T-helper 1 cell (primary cell): Measurements from ENCODE around the gene SST.
"Not testable (repeated sequence)": the region's sequence is repeated elsewhere in the genome, so short reads cannot be mapped to it uniquely, and the experiment has no call there.

Experiments
- DNase-seq, 5 donors: peaks; one replicate each; pipeline ENCODE4 v3.0.0-alpha.2; 2012 to 2020

The SST gene

DNA sequence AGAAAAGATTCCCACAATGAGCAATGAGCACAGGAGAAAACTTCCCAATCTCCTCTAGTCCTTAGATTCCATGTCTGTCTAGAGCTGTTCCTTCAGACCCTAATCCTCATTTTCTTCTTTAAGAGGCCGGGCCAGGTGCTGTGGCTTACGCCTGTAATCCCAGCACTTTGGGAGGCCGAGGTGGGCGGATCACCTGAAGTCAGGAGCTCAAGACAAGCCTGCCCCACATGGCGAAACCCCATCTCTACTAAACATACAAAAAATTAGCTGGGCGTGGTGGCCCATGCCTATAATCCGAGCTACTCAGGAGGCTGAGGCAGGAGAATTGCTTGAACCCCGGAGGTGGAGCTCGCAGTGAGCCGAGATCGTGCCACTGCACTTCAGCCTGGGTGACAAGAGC, 11.6 kb upstream of the SST start:
- not testable (repeated sequence) for DNase-seq

DNA sequence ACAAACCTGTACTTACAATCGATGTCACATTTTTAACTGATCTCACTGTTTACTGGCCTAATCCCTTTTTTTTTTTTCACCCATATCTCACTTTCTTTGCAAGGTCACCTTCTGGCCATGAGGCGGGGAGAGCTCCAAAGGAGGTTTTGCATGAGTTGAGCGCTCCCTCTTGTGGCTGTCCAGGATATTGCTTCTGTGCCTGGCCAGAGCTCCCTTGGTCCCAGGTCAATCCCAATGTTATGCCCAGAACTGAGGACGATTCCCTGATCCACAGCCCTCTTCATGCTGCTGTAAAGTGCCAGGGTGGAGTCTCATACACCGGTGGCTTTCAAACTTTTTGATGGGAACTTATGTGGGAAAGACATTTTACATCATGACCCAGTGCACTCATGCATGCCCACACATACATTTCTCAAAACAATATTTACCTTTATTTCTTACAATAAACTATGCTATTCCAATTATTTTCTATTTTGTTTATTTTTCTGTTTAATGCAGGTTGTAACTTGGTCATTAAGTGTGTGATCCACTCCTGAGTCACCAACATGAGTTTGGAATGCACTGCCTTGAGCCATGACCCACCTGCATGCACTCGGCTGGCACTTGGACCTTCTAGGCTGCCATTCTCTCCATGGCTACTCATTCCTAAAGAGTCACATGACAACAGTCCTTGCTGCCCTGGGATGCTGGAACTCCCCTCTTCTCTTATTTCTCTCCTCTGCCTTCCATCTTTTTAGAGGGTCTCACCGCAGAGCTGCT, 9.6 kb upstream of the SST start:
- peak; percentile 17 to 52 (median 43) for DNase-seq

DNA sequence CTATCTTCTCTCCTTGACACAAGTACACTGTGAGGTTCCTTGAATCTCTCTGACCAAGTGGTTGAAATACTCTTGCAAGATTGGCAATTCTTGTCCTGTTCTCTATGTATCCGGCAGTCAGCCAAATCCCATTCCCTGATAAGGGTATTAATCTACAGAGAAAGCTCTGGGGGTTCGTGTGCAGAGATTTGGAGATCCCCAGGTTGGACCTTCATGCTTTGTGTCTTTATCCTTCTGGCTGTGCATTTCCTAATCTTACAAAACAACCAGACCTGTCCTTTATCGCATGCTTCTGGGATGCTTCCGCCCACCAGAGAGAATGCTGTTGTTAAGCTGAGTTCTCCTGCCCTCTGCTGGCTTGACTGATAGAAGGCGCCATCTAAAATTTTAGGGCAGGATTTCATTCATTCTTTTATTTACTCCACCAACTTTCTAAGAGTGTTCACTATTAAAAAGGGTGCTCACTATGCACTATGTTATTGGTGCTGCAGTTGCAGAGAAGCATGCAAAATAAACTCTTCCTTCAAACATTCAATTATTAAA, 8.6 kb upstream of the SST start:
- peak in 1 of 5 donors; percentile 6 for DNase-seq

DNA sequence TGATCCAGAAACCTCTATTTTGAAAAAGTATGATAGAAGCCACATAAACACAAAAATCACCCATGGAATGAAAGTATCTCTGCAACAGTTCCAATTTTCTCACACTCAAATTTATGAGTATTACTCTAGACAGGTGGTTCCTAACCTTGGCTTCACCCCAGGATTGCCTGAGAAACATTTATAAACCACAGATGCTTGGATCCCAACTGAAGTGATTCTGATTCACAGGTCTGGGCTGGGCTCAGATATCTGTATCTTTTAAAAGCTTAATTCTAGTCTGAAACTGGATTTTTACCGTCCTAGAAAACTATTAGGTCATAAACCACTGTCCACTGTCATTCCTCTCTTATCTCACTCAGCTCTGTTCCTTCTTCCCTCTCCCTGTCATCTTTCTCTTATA, 7.4 kb upstream of the SST start:
- DNase-seq = no peak

DNA sequence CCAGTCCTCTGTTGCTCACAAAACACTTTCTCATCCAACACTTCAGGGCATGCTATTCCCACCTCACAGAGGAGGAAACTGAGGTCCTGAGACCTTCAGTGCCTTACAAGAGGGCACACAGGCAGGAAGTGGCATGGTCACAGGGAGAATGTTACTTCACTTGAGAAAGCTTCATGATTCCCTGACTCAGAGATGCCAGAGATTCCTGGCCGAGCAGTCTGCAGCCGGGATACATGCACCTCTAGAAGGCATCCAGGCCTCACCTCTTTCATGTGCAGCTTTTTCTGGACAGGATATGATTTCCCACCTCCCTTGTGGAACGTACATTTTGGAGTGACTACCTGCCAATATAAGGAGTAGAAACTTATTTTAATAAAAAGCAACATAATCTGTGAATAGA, 2.8 kb upstream of the SST start:
- DNase-seq = no peak

DNA sequence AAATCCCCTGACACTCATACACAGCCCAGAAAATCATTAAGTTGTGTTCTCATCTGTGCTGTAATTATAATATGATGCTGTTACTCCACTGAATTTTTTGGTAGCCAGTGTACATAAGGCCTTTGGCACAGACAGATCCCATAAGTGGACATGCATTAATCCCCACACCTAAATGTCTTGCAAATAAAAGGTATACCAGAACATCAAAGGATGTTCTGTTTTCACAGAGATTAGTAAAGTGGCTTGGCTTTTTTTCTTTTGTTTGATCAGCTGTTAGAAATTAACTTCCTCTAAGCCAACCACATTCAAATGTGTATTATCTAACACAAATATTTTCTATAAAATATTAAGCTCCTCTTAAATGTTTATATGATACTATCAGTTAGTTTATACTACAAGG, 2.7 kb downstream of the SST start:
- no peak for DNase-seq

DNA sequence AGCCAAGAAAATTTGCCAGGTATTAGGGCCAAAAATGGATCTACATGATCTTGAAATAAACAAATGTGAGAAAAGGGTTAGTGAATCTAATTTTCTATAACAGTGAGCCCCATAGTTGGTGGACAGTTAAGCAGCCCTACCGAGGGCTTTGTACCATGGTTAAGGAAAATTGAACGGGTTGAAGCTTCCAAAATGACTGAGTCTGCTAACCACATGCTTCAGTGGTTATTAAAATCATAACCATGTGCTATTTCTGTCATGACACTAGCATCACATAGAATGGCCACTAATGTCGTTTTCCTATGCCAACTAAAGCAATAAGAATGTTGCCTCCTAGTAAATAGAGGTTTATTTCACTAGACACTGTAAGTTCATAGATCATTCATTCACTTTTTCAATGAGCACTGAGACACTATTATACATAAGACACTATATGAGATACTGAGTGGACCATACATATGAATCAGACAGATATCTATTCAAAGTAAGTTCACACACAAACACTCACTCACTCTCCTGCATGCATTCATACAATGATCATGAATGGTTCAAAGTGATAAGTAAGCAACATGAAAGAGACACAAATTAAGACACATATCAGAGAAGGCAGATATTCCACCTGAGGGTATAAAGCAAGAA, 4.3 kb downstream of the SST start:
- DNase-seq = no peak

DNA sequence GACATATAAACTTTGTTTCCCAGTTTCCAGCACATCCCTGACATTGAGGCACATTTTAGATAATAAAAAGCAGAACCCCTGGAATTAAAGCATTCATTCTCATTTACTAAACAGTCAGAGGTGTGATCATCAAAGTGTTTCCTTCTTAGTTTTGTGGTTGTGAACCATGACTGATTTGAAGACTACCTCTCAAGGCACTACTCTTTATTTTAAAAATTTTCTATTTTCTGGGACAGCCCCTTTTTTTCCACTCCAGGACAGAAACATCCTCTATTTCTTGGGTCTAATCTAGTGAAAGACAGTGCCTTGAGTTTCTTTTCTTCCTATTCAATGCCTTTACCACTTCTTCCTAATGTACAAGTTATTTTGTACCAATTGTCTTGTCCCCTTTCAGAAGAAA, 5.2 kb downstream of the SST start:
- DNase-seq = no peak

DNA sequence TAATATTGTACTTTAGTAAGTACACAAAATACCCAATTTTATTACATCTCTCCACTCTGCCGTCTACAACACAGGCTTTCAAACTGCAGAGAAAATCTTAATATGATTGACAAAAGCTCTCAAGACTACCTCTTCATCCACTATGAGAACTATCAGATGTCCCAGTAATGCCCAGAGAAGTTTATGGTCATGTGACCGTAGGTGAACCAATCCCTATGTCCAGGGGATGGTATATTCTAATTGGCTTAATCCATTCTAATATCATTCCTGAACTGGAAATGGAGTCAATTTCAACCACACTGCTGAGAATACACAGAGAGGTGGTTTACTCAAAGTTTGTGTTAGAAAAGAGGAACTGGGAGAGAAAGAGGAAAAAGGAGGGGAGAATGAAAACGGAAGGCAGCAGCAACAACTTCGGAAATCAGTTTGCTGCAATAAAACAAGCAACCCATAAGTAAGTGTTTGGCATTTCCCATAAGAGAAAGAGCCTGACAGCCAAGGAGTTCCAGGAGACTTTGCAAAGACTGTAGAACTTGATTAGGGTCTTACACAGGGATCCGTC, 7.3 kb downstream of the SST start:
- no peak for DNase-seq

DNA sequence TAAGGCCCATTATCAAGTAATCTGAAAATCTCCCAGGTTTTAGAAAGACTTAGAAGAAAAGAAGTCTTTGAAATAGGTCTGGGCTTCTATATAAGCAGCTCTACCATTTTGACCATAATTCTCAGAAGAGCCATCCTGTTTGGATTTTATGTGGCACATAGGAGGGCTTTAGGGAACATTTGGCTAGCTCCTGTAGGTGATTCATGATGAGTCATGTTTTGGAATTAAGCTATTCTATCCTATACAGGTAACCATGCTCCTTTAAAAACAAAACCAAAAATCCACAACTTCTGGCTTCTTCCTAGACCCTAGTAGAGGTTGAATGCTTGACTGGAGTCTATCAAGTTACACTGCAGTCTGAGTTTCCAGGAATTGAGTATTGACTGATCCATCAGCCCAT, 8.9 kb downstream of the SST start:
- no peak for DNase-seq

DNA sequence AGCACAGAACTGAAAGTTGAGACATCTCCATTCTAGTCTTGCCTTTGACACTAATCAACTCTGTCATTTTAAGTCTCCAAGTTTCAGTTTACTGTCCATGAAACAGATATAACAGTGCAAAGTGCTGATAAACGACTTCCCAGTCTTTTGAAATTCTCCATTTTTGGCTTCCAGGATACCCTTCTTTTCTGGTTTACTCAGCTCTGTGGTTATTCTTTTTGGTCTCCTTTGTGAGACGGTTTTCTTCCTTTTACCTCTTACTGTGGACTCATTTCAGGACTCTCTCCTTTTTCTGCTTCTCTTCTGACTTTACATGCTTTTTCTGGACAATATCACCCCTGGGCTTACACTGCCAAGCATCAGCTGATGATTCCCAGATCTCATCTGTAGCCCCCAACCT, 18.9 kb downstream of the SST start:
- no peak for DNase-seq

DNA sequence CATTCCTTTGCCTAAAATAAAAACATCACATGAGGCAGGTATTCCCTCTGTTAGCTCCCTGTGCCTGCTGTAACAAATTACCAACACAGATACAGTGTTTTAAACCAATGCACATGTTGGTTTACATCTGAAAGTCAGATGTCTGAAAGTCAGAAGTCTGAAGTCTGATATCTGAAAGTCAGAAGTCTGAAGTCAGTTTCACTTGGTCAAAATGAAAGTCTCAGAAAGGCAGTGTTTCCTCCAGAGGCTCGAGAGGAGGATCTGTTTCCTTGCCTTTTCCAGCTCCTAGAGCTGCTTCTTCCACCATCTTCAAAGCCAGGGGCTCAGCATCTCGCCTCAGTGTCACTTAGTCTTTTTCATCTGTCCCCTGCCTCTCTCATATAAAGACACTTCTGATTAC, 22.0 kb downstream of the SST start:
- DNase-seq = no peak

DNA sequence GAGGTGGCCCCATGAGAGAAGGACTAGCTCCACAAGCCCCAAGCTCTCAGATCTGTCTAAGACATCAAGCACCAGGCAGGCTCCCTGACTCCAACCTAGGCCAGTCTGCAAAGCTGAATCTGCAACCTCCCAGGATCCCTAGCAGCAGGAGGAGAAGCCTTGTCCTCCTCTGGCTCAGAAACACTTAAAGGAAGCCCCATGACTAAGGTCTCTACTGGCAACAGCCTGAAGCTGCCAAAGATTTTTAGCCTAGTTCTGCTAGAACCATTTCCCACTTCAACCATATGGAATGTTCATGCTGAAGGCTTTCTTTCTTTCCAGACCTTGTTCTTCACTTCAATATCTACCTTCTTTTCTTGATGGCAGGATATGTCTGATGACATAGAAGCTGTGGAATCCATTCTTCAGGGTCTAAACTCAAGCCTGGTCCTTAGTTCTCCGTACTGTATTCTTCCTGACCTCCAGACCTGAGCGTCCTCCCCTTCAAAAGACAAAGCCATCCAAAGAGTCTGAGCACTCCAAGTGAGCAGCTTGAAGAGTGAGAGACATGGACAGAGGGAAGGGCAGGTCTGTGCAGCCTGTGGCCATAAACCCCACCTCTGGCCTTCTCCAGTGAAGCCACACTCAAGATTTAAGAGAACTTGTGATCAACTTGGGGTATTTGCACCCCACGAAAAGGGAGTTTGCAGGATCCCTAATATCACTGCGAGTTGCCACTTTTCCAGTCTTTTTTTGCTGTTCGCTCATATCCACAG, 23.1 kb downstream of the SST start:
- DNase-seq = no peak

DNA sequence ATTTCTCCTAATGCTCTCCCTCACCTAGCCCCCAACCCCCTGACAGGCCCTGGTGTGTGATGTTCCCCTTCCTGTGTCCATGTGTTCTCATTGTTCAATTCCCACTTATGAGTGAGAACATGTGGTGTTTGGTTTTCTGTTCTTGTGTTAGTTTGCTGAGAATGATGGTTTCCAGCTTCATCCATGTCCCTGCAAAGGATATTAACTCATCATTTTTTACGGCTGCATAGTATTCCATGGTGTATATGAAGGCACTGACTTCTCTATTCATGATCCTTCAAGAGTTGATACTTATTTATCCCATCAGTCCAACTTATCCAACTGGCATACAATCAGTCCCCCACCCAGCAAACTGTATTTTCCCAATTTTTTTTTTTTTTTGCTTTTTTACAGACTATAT, 24.8 kb downstream of the SST start:
- not testable (repeated sequence) for DNase-seq

DNA sequence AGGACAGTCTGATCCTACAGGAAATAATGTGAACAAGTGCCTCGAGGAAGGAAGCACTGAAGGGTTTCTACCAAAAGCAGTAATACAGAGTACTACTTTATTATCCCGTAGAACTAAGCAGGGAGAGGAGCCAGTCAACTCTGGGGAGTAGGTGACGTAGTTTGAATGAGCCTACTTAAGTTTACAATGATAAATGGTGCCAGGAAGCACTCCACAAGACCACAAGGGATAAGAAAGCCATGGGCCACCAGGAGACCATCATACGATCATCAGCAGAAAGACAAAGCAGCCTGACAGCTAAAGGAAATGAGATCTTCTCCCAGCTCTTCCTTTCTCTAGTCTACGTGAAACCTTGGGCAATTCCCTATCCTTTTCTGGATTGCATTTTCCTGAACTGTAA, 27.3 kb downstream of the SST start:
- DNase-seq = no peak

DNA sequence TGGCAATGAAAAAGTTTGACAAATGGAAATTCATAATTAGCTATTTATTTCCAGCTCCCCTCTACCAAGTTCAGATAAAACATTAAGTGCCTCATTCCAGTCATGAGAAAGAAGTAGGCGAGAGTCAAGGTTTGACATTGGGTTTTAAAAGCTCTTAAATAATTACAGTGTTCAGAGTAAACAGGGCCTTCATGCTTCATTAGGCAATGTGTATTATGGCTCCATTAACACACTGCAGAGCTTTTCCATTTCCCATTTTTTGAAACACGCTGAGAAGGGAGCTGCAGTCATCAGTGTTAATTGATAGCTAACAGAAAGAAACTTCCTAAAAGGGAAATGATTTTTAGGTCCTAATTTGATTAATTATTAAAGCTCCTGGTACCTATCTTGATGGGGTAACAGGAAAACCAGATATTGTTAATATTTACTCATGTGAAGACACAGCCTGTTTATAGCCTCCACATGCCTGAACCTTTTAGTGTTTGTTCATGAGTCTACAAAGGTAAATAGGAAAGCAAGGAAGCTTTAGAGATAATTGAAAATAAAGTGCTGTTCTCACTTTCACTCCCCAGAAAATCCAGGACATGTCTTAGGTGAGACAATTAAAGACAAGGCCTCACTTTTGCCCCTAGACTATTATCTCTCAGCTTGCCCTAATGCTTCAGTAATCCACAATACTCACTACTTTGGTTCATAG, 28.7 kb downstream of the SST start:
- DNase-seq = no peak

DNA sequence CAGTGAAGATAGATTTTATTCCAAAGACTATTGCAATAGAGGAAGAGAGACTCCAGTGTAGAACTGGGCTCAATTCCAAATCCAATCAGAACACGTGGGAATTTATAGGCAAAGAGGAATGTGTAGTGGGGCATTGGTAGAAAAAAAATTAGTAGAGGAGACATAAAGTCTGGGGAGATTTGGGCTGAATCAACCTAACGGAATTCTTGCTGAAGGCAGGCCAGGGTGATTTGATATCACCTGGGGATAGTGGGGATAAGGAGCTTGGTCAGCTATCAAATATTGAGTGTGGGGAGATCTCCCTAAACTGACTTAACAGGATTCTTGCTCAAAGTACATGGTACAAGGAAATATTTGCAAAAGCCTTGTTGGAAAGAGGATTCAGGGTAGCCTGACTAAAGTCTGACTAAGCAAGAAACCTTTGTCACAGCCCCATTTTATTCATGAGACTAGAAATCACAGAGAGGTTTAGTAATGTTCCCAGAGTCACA, 29.6 kb downstream of the SST start:
- no peak for DNase-seq

DNA sequence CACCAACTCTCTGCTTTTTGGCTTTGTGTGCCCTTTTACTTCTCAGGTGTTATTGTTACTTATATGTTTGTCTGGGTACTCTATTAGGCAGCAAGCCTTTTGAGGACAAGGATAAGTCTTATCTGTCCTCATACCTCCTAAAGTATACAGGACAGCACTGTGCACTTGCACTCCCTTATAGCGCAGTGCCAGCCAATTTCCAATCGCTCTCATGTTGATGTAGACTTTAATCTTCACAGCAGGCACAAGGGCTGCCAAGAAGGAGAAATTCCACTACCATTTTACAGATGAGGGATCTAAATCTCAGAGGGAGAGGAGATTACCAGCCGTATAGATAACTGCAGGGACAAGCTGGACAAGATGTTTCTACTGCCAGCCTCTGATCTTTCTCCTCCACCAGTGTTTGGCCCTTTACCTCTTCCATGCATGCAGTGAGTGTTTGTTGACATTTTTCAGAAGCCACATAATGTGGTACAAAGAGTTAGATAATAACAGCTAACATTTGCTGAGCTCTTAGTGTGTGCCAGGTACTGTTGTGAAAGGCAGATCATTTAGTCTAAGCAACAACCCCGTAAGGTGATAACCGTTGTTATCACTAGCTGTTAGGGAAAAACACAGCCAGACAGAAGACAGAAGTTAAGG, 30.1 kb downstream of the SST start:
- DNase-seq = no peak

DNA sequence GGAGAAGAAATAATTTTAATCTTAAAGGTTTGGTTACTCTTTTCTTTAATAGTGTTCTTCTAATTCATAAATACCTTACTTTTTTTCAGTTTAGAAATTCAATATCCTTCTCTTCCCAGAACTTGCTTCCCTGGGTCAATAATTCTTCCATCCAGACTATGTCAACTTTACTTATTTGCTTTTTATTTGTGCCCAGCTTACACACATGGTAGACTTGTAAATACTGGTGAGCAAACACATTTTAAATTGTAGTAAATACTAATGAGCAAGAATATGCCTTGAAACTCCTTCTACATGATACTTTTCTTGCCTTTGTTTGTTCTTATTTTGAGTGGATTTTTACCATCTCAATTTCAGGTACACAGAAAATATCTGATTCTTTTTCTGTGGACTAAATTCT, 33.7 kb downstream of the SST start:
- no peak for DNase-seq

DNA sequence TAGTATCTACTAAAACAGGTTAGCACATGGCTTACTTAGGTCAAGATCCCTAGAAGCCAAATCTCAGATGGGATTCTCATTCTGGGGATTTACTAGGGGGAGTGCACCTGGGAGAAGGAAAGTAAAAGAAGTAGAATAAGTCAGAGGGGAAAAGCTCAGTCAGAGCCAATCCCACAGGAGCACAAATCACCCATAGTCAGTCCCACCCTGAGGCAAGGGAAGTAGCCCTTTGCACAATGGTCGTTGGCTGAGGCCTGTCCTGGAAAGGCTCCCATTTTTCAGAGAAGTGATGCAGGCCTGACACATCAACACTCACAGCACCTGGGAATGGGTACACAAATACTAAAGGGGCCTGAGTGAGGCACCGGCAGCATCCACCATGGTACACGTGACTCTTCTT, 39.8 kb downstream of the SST start:
- no peak for DNase-seq

DNA sequence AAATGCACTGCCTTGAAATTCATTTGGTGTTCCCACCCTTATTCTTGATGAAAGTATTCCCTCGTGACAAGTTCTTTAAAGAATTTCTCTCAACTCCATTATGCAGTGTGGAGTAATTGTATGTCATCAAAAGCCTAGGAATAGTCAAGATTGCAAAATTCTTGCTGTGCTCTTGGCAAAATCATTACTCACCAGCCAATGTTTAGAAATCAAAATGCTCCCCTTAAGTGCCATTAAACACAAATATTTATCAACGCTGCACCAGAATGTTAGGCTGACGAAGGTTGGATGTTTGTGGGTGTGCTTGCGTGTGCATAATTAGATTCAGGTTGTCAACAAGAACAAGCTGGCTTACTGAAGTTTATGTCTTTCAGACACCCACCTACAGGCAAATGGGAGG, 40.5 kb downstream of the SST start:
- DNase-seq = no peak

DNA sequence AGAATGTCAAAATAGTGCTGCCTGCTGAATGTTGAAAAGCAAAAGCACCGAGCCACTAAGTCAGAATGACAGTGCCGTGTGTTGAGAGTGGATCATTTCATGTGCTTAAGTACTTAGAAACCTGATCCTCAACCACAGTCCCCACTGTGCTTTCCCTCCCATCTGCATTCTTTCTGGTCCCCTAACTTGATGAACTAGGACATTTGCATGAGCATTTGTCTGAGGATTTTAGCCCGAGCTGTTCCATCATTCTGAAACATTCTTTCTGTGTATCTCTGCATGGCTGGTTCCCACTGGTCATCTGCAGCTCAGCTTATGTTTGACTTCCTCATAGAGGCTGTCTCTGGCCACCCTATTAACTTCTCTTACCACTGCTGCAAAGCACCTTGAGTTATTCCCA, 42.0 kb downstream of the SST start:
- DNase-seq = no peak
